ENCODE results near the gene BDP1. TPM values are rescaled to one million over a fixed set of nuclear protein-coding genes. Genes with fewer than 3 reads are reported as not detected.
A peak's percentile ranks its signal among the peaks of the same experiment; 100 is the strongest.

The BDP1 gene
- total RNA-seq, 4 donors from 2014 or later: 8.1 to 19.4 (median 14.2) TPM

DNA sequence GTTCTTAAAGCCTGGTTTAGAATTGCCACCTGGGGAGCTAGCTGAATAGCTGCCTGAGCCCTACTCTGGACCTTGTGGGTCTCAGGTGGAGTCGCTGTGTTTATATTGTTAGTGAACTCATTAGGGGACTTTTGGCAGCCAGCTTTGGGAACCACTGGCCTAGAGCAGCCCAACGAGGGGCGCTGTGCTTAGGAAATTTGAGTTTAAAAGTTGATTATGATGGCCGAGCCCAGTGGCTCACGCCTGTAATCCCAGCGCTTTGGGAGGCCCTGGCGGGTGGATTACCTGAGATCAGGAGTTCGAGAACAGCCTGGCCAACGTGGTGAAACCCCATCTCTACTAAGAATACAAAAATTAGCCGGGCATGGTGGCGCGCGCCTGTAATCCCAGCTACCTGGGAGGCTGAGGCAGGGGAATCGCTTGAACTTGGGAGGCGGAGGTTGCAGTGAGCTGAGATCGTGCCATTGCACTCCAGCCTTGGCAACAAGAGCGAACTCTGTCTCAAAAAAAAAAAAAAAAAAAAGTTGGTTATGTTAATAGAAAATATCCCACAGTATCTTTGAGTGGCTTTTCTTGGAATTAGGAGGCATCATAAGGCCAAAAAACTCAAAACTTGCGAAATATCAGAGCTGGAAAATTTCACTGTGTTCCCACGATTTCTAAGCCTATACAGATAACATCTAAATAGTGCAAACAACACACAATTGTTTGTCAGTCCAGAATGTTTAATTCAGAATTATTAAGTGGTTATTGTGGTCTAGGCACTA lies 132.5 kb downstream of the BDP1 start:
- TF ChIP-seq POLR2A (IDR thresholded peaks at IDR 0.05): no peak
- TF ChIP-seq CTCF (IDR thresholded peaks at IDR 0.05 in 4 of 5, conservative IDR thresholded peaks at IDR 0.05 in 1 of 5): no peak
- ATAC-seq (peak; percentile 18 to 21), DNase-seq (no peak)
- Histone ChIP-seq H3K36me3 (no peaks in the 10 kb centered on the region), H3K27me3 (no peaks in the 10 kb centered on the region), H3K4me1 (peaks cover 13 to 21% of the 10 kb centered on the region in 2 donors), H3K9me3 (no peaks in the 10 kb centered on the region), H3K4me3 (peak overlapping the region; percentile 68 to 92 (median 76)), H3K27ac (peak overlapping the region; percentile 80 to 87 (median 85))
- intact Hi-C loops (cut with DNase I; ENCODE audit: low total_unique reads): no loop called here
- in situ Hi-C loops (cut with MboI; ENCODE audit: low sequenced_read_pairs in 4 of 4): loop anchor here in 1 of 4 donors (10.0 kb wide), 1 partner anchor 717 kb away; no protein-coding TSS in a partner anchor

GRCh38 chr5:71588533-71588885 lies 133.1 kb downstream of the BDP1 start:
- Histone ChIP-seq H3K9me3 (no peaks in the 10 kb centered on the region), H3K27ac (no peak overlapping the region), H3K27me3 (no peaks in the 10 kb centered on the region), H3K4me3 (peak overlapping the region in 2 of 4 donors; percentile 68 to 92), H3K4me1 (peaks cover 13 to 21% of the 10 kb centered on the region in 2 donors), H3K36me3 (no peaks in the 10 kb centered on the region)
- ATAC-seq: no peak
- intact Hi-C loops (cut with DNase I; ENCODE audit: low total_unique reads) (no loop called here), in situ Hi-C loops (cut with MboI; ENCODE audit: low sequenced_read_pairs in 4 of 4) (loop anchor here in 1 of 4 donors (10.0 kb wide), 1 partner anchor 716 kb away; no protein-coding TSS in a partner anchor)
- DNase-seq: no peak
- TF ChIP-seq CTCF (IDR thresholded peaks at IDR 0.05 in 4 of 5, conservative IDR thresholded peaks at IDR 0.05 in 1 of 5) (no peak), POLR2A (IDR thresholded peaks at IDR 0.05) (no peak)

GRCh38 chr5:71589903-71590302 lies 134.5 kb downstream of the BDP1 start:
- peaks cover 13 to 21% of the 10 kb centered on the region in 2 donors for H3K4me1 ChIP-seq
- intact Hi-C loops (cut with DNase I; ENCODE audit: low total_unique reads) (no loop called here), in situ Hi-C loops (cut with MboI; ENCODE audit: low sequenced_read_pairs in 4 of 4) (loop anchor here in 1 of 4 donors (10.0 kb wide), 1 partner anchor 715 kb away; no protein-coding TSS in a partner anchor)
- no peak for TF ChIP-seq CTCF (IDR thresholded peaks at IDR 0.05 in 4 of 5, conservative IDR thresholded peaks at IDR 0.05 in 1 of 5)
- no peak for TF ChIP-seq POLR2A (IDR thresholded peaks at IDR 0.05)
- H3K36me3 ChIP-seq: peaks cover 0 to 6% of the 10 kb centered on the region in 2 donors
- ATAC-seq (no peak), DNase-seq (no peak)
- H3K4me3 ChIP-seq: no peak overlapping the region
- H3K27me3 ChIP-seq: no peaks in the 10 kb centered on the region
- no peaks in the 10 kb centered on the region for H3K9me3 ChIP-seq
- H3K27ac ChIP-seq: no peak overlapping the region

GRCh38 chr5:71591100-71591499 lies 135.6 kb downstream of the BDP1 start:
- H3K36me3 ChIP-seq: peaks cover 0 to 7% of the 10 kb centered on the region in 2 donors
- ATAC-seq: no peak
- no peak for DNase-seq
- H3K4me1 ChIP-seq: peaks cover 13 to 21% of the 10 kb centered on the region in 2 donors
- no peaks in the 10 kb centered on the region for H3K27me3 ChIP-seq
- in situ Hi-C loops (cut with MboI; ENCODE audit: low sequenced_read_pairs in 4 of 4): no loop called here
- no peak overlapping the region for H3K27ac ChIP-seq
- no peak overlapping the region for H3K4me3 ChIP-seq
- TF ChIP-seq CTCF (IDR thresholded peaks at IDR 0.05 in 4 of 5, conservative IDR thresholded peaks at IDR 0.05 in 1 of 5): no peak
- TF ChIP-seq POLR2A (IDR thresholded peaks at IDR 0.05): no peak
- no peaks in the 10 kb centered on the region for H3K9me3 ChIP-seq
- intact Hi-C loops (cut with DNase I; ENCODE audit: low total_unique reads): no loop called here
